DMS79 (cell line): Measurements from ENCODE around the gene PLB1.

ENCODE experiments used
- DNase-seq: peaks from one replicate; lab custom pipeline; 2025; lab: John Stamatoyannopoulos, UW

Gene PLB1

GRCh38 chr2:28499282-28499681 is 3.4 kb downstream of the PLB1 start:
- no peak for DNase-seq

- no peak for DNase-seq
Observed at GRCh38 chr2:28505361-28505760, 9.5 kb downstream of the PLB1 start.

GRCh38 chr2:28506112-28506910 is 10.5 kb downstream of the PLB1 start:
- no peak for DNase-seq

- peak; percentile 50 for DNase-seq
Observed at GRCh38 chr2:28507796-28508764, 12.2 kb downstream of the PLB1 start.

- no peak for DNase-seq
Observed at GRCh38 chr2:28509361-28509760, 13.5 kb downstream of the PLB1 start.

- no peak for DNase-seq
Observed at GRCh38 chr2:28510184-28510583, 14.3 kb downstream of the PLB1 start.

- DNase-seq, result no peak
Observed at GRCh38 chr2:28511871-28512606, 16.2 kb downstream of the PLB1 start.

- DNase-seq, result no peak
Observed at GRCh38 chr2:28512607-28512965, 16.7 kb downstream of the PLB1 start.

GRCh38 chr2:28513097-28513496 is 17.2 kb downstream of the PLB1 start:
- DNase-seq, result no peak

- no peak for DNase-seq
Observed at GRCh38 chr2:28515176-28515751, 19.4 kb downstream of the PLB1 start.

- no peak for DNase-seq
Observed at GRCh38 chr2:28516430-28516829, 20.6 kb downstream of the PLB1 start.

GRCh38 chr2:28516950-28517349 is 21.1 kb downstream of the PLB1 start:
- DNase-seq, result no peak

- no peak for DNase-seq
Observed at GRCh38 chr2:28521663-28522062, 25.8 kb downstream of the PLB1 start.

- DNase-seq, result no peak
Observed at GRCh38 chr2:28522481-28522880, 26.6 kb downstream of the PLB1 start.

- DNase-seq, result no peak
Observed at GRCh38 chr2:28523902-28524301, 28.0 kb downstream of the PLB1 start.

- no peak for DNase-seq
Observed at GRCh38 chr2:28525481-28525880, 29.6 kb downstream of the PLB1 start.

GRCh38 chr2:28526527-28527132 is 30.8 kb downstream of the PLB1 start:
- no peak for DNase-seq

- no peak for DNase-seq
Observed at GRCh38 chr2:28527196-28527595, 31.3 kb downstream of the PLB1 start.

- no peak for DNase-seq
Observed at GRCh38 chr2:28528206-28528605, 32.3 kb downstream of the PLB1 start.

- no peak for DNase-seq
Observed at GRCh38 chr2:28530782-28531181, 34.9 kb downstream of the PLB1 start.

- DNase-seq, result no peak
Observed at GRCh38 chr2:28532399-28532798, 36.5 kb downstream of the PLB1 start.
